Measurements from ENCODE around the gene CNOT3. TPM values are rescaled to one million over a fixed set of nuclear protein-coding genes. Genes with fewer than 3 reads are reported as not detected.

The CNOT3 gene
- total RNA-seq, 1 experiment from 2014 or later = 77.7 TPM

DNA sequence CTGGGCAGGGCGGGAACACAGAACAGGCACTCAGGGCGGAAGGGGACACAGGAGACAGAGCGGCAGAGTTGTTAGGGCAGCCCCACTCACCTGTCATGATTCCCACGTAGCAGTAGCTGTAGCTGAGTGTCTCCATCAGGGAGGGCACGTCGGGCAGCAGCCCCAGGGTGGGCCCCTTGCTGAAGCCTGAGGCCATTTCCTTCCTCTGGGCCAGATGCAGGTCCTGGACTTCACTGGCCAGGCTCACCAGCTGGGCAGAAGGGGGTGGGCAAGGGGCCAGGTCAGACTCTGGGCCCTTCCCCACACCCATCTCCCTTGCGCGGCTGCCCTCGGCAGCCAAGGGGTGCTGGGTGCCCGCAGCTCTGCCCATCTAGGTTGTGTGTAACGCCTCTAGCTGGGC, 45.9 kb downstream of the CNOT3 start:
- H3K4me1 ChIP-seq = 0 out of 2 replicates have a peak, but pooled peaks cover 6% of the 10 kb centered on the region
- no peak for DNase-seq
- no peak for TF ChIP-seq CTCF (IDR thresholded peaks at IDR 0.05; ENCODE audit: insufficient read depth in 1 of 2, low read depth in 1 of 2, low read length in 1 of 2, severe bottlenecking in 1 of 2, unreplicated experiment in 1 of 2)
- no peaks in the 10 kb centered on the region for H3K27me3 ChIP-seq (replicated peaks; ENCODE audit: control insufficient read depth, insufficient read depth, low read length)
- intact Hi-C loops (cut with micrococcal nuclease; ENCODE audit: unreplicated experiment) = no loop called here
- Mint-ChIP-seq H3K27ac (ENCODE audit: unreplicated experiment) (no peak overlapping the region), H3K27me3 (ENCODE audit: insufficient read depth, unreplicated experiment) (no peaks in the 10 kb centered on the region), H3K9me3 (ENCODE audit: unreplicated experiment) (no peaks in the 10 kb centered on the region), H3K4me3 (ENCODE audit: unreplicated experiment) (no peak overlapping the region), H3K4me1 (ENCODE audit: low read depth, unreplicated experiment) (peaks cover 14% of the 10 kb centered on the region), H3K36me3 (ENCODE audit: insufficient read depth, unreplicated experiment) (peaks cover 45% of the 10 kb centered on the region)
- no TSS peak for BruUV-seq (replicated peaks)
- ChIA-PET CTCF (interaction anchor here (1.7 kb wide), 1 partner anchor 10 kb away, joined by 4 read pairs; no protein-coding TSS in a partner anchor), POLR2A (no interaction called here)
- H3K4me3 ChIP-seq (ENCODE audit: low read depth, low read length) = no peak overlapping the region
- H3K9me3 ChIP-seq = no peaks in the 10 kb centered on the region
- H3K36me3 ChIP-seq (ENCODE audit: control insufficient read depth, insufficient read depth, low read length) = no peaks in the 10 kb centered on the region

DNA sequence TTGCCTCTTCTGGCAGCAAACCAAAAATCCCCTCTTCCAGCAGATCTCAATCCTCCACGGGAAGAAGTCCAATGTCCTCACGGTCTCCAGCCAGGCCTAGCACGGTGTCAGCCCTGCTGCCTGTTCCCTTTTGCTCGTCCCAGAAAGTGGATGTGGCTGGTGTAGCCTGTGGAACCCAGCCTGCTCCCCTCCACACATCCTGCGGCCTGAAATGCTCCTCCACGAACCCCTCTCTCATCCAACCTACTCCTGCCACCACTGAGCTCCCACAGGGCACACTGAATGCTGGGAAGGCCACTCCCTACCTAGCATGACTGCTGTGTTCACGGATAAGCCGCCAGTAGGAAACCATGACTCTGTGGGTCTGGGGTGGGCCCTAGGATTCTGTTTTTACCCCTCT, 48.8 kb downstream of the CNOT3 start:
- H3K9me3 ChIP-seq = no peaks in the 10 kb centered on the region

GRCh38 chr19:54186934-54187381, 49.4 kb downstream of the CNOT3 start:
- no peak for DNase-seq
- intact Hi-C loops (cut with micrococcal nuclease; ENCODE audit: unreplicated experiment) = no loop called here
- no peaks in the 10 kb centered on the region for H3K9me3 ChIP-seq
- H3K4me1 ChIP-seq = 0 out of 2 replicates have a peak, but pooled peaks cover 6% of the 10 kb centered on the region
- Mint-ChIP-seq H3K27ac (ENCODE audit: unreplicated experiment) (peak overlapping the region; percentile 98), H3K4me1 (ENCODE audit: low read depth, unreplicated experiment) (peaks cover 20% of the 10 kb centered on the region), H3K9me3 (ENCODE audit: unreplicated experiment) (no peaks in the 10 kb centered on the region), H3K4me3 (ENCODE audit: unreplicated experiment) (peak overlapping the region; percentile 85), H3K36me3 (ENCODE audit: insufficient read depth, unreplicated experiment) (peaks cover 62% of the 10 kb centered on the region), H3K27me3 (ENCODE audit: insufficient read depth, unreplicated experiment) (no peaks in the 10 kb centered on the region)
- TF ChIP-seq CTCF (IDR thresholded peaks at IDR 0.05; ENCODE audit: insufficient read depth in 1 of 2, low read depth in 1 of 2, low read length in 1 of 2, severe bottlenecking in 1 of 2, unreplicated experiment in 1 of 2) = no peak
- H3K36me3 ChIP-seq (ENCODE audit: control insufficient read depth, insufficient read depth, low read length) = no peaks in the 10 kb centered on the region
- no peaks in the 10 kb centered on the region for H3K27me3 ChIP-seq (replicated peaks; ENCODE audit: control insufficient read depth, insufficient read depth, low read length)
- POLR2A ChIA-PET = interaction anchor here (0.6 kb wide), 1 partner anchor 931 kb away, joined by 4 read pairs; no protein-coding TSS in a partner anchor
- no peak overlapping the region for H3K4me3 ChIP-seq (ENCODE audit: low read depth, low read length)
- CTCF ChIA-PET = interaction anchor here (3.4 kb wide), 1 partner anchor 14 kb away, joined by 56 read pairs; the partner anchor contains the start of gene TMC4
- BruUV-seq (replicated peaks) = no TSS peak

More for the DNA sequence above, 48.8 kb downstream of the CNOT3 start:
- intact Hi-C loops (cut with micrococcal nuclease; ENCODE audit: unreplicated experiment) = no loop called here
- Mint-ChIP-seq H3K9me3 (ENCODE audit: unreplicated experiment) (no peaks in the 10 kb centered on the region), H3K27ac (ENCODE audit: unreplicated experiment) (no peak overlapping the region), H3K36me3 (ENCODE audit: insufficient read depth, unreplicated experiment) (peaks cover 56% of the 10 kb centered on the region), H3K27me3 (ENCODE audit: insufficient read depth, unreplicated experiment) (no peaks in the 10 kb centered on the region), H3K4me3 (ENCODE audit: unreplicated experiment) (no peak overlapping the region), H3K4me1 (ENCODE audit: low read depth, unreplicated experiment) (peaks cover 14% of the 10 kb centered on the region)
- no peaks in the 10 kb centered on the region for H3K27me3 ChIP-seq (replicated peaks; ENCODE audit: control insufficient read depth, insufficient read depth, low read length)
- TF ChIP-seq CTCF (IDR thresholded peaks at IDR 0.05; ENCODE audit: insufficient read depth in 1 of 2, low read depth in 1 of 2, low read length in 1 of 2, severe bottlenecking in 1 of 2, unreplicated experiment in 1 of 2) = no peak
- H3K4me1 ChIP-seq = 0 out of 2 replicates have a peak, but pooled peaks cover 6% of the 10 kb centered on the region
- ChIA-PET CTCF (no interaction called here), POLR2A (interaction anchor here (0.6 kb wide), 1 partner anchor 932 kb away, joined by 4 read pairs; no protein-coding TSS in a partner anchor)
- no peaks in the 10 kb centered on the region for H3K36me3 ChIP-seq (ENCODE audit: control insufficient read depth, insufficient read depth, low read length)
- H3K4me3 ChIP-seq (ENCODE audit: low read depth, low read length) = no peak overlapping the region
- no TSS peak for BruUV-seq (replicated peaks)
- no peak for DNase-seq

Measured in Caco-2 (cell line).